NCI-H2227 (cell line): Measurements from ENCODE around the gene RPP25L.
"Not testable (repeated sequence)": the region's sequence is repeated elsewhere in the genome, so short reads cannot be mapped to it uniquely, and the experiment has no call there.

Experiments used
- DNase-seq: peaks from one replicate; lab custom pipeline; 2025; ENCODE audit not compliant: unreplicated experiment; lab: John Stamatoyannopoulos, UW

The RPP25L gene

DNA sequence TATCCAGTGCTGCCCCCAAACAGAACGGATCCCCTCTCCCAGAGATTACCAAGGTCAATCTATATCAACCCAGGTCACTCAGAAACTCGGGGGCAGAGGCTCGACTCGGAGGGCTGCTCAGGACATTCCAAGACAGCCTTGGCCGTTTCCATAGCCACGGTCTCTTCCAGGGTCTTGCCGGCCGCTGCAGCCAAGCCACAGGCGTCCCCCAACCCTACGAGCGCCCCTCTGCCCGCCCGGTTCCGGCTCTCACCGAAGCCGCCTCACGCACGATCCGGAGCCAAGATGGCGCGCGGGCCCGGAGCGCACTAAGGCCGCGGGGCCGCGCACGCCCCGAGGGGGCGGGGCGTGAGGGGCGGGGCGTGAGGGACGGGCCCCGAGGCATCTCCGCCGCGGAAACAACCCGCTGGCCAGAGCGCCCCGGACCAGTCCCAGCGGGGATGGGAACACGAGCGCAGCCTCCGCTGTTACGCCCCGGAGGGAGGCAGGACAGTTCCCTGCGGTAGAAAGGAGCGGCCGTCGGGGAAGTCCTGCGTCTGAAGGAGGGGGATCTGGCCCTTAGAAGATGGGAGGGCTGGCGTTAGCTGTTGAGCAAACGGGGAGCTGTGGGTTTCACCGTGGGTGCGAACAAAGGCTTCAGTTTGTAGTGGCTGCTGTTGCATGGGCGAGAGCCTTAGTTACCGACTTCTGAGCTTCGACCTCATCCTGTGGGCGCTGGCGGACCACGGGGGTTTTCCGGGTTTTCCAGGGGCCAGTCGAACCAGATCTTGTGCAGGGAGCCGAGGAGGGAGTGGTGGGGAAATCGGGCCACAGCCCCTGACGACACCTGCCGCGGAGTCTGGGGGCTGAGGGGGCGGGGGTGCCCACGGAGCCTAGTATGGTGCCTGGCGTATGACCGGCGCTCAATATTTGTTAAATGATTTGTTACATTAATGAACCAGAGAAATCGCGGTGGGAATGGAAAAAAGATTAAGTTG is at the start of gene RPP25L:
Gene RPP25L (minus strand): TSS at position 287 of the 977 bp plus-strand sequence. CDS start 801 bp downstream, outside the sequence.
- peak; percentile 92 for DNase-seq

GRCh38 chr9:34659592-34660253 is 47.8 kb upstream of the RPP25L start:
- DNase-seq = no peak

GRCh38 chr9:34658461-34658860 is 46.6 kb upstream of the RPP25L start:
- no peak for DNase-seq

- DNase-seq = no peak
These were observed 45.1 kb upstream of the RPP25L start for GRCh38 chr9:34656992-34657391.

DNA sequence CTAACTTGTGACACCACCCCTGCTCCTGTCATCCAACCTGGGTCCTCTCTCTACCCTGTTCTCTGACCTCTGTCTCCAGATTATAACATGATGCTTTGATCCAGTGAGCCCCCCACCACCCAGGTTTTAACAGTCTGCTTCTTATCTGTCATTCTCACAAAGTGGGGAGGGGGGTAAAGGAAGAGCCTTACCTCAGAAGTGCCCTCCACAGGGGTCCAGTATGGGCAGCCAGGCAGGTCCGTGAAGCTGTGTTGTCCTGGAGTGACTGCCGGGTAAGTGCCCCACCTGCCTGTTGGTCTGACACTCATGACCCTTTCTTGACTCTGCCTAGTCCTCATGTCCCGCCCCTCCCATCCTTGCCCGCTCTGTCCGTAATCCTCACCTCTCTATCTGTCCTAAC is 43.5 kb upstream of the RPP25L start:
- no peak for DNase-seq

DNA sequence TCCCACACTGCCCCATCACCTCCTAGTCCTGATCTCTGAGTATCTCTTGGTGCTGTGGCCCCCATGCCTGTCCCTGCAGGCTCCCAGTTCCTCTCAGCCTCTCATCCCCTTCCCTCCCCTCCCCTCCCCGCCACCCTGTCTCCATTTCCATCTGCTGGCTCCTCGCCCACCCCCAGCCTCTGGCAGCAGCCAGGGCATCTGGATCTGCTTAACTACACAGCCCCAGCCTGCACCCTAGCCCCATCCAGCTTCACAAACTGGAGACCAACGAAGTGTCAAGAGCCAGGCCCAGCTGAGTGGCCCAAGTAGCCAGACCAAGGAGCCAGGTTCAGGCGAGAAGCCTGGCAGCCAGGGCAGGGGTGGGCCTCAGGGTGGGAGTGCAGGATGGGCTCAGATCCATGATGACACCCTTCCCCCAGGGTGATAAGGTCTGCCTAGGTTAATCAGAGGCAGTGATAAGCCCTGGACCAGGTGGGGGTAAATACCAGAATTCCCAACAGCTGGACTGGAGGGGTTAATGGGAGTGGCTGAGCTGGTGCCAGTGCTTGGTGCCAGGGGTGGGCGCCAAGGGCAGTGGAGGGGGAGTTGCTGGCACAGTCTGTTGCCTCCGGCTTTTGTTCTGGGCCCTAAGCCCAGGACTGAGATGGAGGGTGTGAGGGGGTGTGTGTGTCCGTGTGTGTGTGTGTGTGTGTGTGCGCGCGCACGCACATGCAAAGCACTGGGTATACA is 42.6 kb upstream of the RPP25L start:
- DNase-seq = peak; percentile 28

DNA sequence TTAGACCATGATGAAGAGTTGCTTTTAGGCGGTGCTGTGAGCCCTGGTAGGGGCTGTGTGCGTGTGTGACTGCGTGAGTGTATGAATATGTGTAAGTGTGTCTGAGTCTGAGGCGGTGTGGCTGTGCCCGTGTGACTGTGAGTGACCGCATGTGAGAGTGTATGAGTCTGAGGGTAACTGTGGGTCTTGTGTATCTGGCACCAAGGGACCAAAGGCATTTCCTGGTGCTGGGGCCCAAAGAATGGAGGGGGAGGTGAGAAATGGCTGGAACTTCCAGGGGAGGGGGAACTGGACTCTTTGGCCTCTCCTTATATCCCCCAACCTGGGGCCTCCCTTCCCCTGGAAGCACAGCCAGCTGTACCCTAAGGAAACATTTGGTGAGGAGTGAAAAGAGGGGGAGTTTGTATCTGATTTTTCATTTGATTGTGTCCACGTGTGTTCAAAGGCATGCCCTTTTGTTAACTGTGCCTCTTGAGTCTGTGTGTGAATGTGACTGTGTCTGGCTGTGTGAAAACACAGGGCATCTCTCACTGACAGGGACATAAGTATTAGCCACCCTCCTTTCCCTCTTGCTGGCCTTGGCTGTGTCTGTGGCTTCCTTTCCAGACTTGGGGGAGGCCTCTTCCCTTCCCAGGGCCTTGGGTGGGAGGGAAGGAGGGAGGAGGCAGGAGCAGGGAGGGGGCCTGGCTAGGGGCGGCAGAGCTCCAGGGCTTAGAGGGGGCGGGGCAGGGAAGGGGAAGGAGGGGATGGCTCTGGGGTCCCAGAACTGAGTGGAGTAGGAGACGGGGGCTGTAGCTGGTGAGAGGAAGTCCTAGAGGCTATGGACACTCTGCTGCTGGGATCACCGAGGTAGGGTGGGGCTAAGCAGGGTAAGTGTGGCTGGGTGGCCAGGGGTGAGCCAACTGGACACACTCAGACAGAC is 41.5 kb upstream of the RPP25L start:
- DNase-seq = peak; percentile 23

- DNase-seq = no peak
These were observed 40.7 kb upstream of the RPP25L start for GRCh38 chr9:34652602-34653000.

DNA sequence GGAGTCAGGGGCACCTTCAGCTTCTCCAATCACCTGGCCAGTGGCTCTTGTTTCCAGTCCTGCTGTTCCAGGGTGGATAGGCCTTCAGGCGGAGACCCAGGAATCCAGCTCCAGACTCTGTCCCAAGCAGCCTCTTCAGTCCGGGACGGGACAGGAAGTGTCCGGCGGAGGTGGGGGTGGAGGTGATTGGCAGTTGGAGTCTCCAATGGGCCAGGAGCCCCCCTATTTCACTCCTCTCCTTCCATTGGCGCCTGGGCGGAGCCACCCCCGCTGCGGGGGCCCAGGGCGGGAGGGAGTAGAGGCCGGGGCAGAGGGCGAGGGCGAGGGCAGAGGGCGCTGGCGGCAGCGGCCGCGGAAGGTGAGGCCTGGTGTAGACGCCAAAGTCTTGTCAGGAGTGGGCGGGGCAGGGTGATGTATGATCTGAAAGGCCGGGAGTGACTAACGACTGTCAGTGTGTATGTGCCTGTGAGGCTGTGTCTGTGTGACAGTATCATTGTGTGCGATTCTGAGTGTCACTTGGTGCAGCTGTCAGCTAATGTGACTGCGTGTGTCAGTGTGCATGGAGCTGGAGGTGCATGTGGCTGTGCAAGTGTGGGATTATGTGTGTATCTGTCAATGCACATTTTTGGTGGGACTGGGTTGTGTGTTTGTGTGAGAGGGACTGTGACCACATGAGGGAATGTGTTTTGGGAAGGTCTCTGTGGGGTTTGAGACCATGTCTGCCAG is 40.1 kb upstream of the RPP25L start, which contains the start of gene IL11RA:
Gene IL11RA (plus strand): TSS at position 310 of the 726 bp plus-strand sequence. CDS start 3,033 bp downstream, outside the sequence.
- peak; percentile 55 for DNase-seq

DNA sequence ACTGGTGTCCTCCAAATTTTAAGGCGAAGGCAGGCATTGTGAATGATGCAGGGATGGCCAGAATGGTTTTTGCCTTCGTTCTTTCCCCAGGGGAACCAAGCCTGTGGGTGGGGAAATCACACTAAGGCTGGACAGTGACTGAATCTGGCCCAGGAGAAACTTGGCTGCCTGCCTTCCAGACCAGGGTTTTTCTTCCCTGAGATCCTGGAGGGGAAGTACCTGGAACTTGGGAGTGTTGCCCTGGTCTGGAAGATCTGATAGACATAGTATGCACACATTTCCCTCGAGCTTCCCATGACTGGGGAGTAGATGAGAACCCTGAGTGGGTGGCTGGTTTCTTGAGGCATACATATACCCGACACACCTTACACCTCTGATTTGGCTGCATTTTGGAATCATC is 39.4 kb upstream of the RPP25L start:
- DNase-seq = no peak

DNA sequence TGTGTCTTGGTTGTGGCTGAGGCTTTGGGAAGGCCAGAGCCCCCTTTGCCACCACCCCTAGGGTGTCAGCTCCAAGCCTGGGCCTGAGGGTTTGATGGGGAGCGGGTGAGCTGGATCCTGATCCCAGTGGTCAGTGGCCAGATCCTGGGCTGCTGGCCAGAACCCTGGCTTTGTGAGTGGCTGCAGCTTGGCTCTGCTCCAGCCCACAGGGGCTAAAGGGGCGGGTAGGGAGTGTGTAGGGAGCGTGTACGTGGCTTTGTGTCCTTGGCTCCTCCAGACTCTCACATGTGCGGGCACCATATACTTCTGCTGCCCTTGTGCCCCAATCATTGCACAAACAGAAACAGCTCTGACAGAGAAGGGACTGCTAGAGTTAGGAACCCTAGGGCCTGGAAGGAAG is 38.9 kb upstream of the RPP25L start:
- DNase-seq = no peak

DNA sequence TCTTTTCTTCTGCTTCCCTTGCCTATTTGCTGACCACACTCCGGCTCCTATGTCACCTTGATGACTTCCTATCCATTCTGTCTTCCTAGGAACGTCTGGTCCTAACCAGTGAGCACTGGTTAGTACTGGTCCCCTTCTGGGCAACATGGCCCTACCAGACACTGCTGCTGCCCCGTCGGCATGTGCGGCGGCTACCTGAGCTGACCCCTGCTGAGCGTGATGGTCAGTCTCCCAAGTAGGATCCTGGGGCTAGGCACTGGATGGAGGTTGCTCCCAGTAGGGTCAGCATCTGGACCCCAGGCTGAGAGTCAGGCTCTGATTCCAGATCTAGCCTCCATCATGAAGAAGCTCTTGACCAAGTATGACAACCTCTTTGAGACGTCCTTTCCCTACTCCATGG is 36.8 kb upstream of the RPP25L start:
- no peak for DNase-seq

- no peak for DNase-seq
These were observed 35.8 kb upstream of the RPP25L start for GRCh38 chr9:34647651-34648050.

- DNase-seq = no peak
These were observed 35.1 kb upstream of the RPP25L start for GRCh38 chr9:34647084-34647403.

DNA sequence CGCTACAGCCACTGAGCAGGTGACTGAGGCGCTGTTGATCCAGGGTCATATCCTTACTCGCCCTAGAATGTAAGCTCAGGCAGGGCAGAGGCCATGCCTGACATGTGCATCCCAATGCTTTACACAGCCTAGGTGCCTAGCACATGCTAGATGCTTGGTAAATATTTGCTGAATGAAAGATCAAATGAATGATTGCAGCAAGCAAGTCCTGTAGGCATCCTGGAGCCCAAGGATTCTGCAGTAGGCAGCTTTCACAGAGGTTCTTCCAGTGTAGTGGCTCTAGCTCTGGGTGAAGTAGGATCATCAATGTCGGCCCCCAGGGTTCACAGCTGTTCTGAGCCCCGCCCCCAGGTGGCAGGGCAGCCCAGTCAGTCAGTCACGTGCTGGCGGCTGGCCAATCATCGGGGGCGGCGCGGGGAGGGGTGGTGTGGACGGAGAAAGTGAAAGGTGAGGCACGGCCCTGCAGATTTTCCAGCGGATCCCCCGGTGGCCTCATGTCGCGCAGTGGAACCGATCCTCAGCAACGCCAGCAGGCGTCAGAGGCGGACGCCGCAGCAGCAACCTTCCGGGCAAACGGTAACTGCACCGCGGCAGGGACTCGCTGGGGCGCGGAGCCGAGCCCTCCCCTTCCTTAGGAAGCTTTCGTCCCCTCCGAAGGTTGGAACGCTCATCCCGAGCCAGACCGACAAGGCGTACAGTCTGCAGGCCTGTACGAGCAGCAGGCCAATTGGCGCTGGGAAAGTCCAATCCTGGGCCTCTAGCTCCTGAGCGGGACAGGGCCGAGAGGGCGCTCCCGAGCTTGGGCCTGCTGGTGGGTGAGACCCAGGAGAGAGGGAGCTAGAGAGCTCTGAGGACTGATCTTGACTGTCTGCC is 34.5 kb upstream of the RPP25L start, which contains the start of gene GALT:
Gene GALT (plus strand): TSS at position 465 of the 873 bp plus-strand sequence. CDS start 30 bp downstream, at position 495.
- DNase-seq = peak; percentile 90

DNA sequence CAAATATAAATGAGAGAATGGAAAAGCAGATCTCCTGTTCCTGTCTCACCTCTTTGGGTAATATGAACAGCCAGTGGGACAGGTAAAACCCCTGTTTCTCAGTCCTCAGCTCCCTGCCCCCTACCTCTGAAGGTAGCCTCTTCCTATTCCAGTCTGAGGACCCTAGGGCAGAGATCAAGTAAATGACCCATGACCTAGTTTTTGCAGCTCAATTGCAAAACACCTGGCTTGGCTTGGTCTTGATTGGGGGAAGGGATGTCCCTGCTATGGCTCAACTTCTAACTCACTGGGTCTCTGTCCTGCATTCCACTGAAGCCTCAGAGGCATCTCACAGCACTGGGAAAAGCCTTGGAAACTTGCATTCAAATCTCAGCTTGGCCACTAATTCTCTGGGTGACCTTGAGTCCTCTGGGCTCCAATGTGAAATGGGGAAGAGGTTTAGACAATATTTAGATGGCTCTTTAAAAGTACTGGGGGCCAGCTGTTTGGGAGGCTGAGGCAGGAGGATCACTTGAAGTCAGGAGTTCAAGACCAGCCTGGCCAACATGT is 32.9 kb upstream of the RPP25L start:
- DNase-seq = no peak

GRCh38 chr9:34642679-34643078 is 30.8 kb upstream of the RPP25L start:
- DNase-seq = no peak

DNA sequence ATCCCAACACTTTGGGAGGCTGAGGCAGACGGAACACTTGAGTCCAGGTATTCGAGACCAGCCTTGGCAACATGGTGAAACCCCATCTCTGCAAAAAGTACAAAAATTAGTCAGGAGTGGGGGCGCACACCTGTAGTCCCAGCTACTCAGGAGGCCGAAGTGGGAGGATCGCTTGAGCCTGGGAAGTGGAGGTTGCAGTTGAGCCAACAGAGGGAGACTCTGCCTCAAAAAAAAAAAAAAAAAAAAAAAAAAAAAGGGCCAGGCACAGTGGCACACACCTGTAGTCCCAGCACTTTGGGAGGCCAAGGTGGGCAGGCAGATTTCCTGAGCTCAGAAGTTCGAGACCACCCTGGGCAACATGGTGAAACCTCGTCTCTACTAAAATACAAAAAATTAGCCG is 27.4 kb upstream of the RPP25L start:
- not testable (repeated sequence) for DNase-seq

GRCh38 chr9:34638138-34638445 is 26.2 kb upstream of the RPP25L start:
- no peak for DNase-seq
